GM21529 (cell line): ENCODE results near the gene CACNA2D2.

Source experiments
- ATAC-seq: cut with Tn5 transposase; IDR thresholded peaks from one replicate; pipeline ENCODE4 v1.9.1; 2021; ENCODE audit not compliant: unreplicated experiment

CACNA2D2 gene

DNA sequence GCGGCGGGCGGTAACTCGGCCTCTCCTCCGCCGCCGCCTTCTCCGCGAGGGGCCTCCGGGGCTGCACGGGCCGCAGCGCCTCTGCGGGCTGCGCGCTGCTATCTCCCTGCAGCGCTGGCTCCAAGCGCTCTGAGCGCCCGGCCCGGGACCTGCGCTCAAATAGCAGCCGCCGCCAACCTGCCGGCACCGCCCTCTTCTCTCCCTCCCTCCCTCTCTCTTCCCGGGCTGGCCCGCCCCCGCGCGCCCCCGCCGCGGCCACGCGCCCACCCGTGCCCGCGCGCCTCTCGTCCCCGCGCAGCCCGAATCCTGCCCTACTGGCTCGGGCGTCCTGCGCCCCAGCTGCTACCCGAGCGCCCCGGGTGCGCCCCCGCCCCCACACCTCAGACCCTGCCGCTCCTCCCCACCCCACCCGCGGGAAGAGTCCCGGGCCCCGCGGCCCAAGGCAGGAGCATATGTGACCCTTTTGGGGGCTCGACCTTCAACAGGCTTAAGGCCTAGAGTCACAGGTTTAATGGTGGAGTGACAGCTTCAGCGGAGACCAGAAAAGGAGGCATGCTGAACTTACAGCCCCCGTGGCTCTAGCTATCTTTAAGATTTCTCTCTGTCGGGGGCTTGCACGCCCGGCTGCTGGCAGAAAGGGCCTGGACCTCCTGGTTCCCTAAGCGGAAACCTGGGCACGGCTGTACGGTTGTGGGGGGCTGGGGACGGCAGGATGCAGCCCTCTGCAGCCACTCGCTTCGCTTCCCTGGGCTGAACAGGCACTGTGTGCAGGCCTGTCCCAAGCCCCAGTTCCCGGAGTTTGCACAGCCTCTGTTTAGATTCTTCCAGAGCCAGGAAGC lies at the start of gene CACNA2D2:
Gene CACNA2D2, minus strand, starts transcription at position 131 of the 839 bp plus-strand sequence. CDS start 211 bp downstream, outside the sequence.
- ATAC-seq = no peak

DNA sequence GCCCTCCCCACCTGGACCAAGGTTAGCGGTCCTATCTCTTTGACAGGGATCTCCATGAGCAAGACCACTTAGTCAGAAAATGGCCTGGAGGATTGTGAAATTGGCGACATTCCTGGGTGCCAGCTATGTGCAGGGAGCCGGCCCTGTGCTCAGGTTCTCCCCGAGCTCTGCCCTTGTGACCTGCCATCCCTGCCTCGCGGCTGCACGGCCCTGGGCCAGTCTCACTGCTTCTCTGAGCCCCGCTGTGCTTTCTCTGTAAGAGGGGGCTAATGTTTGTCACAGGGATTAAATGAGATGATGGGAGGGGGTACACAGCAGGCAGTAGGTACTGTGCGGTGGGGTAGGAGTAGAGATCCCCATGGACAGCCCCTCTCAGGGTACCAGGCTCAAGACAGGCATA lies 49.2 kb upstream of the CACNA2D2 start:
- ATAC-seq = no peak

DNA sequence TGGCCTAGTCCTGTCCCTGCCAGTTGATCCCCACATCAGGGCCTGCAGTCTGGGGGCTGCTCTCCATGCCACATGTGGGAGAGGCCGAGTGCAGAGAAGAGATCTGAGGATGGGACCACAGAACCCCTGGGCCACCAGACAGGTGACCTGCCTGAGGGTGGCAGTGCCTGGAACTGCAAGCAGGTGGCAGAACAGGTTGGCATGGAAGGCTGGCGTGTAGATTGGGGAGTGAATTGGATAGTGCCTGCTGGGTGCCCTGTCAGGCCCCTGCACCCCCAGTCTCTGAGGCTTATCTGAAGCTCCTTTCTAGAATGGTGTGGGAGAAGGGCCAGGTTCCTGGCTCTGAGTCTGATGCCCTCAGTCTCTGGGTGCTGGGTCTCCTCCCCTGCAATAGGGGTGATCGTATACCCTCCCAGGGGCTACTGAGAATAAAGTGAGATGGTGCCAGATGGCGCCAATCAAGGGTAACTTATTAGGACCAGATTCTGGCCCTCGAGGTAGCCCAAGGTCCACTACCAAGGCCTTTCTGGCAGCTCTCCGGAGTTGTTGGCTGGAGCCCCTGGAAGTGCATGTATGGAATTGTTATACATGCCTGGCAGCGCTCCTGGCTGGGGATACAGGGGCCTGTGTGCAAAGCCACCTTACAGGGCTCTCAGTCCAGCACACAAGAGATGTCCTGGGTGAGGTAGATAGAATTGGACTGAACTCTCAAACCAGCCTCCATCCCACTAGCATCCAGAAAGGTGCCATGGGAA lies 48.4 kb upstream of the CACNA2D2 start:
- ATAC-seq = no peak

DNA sequence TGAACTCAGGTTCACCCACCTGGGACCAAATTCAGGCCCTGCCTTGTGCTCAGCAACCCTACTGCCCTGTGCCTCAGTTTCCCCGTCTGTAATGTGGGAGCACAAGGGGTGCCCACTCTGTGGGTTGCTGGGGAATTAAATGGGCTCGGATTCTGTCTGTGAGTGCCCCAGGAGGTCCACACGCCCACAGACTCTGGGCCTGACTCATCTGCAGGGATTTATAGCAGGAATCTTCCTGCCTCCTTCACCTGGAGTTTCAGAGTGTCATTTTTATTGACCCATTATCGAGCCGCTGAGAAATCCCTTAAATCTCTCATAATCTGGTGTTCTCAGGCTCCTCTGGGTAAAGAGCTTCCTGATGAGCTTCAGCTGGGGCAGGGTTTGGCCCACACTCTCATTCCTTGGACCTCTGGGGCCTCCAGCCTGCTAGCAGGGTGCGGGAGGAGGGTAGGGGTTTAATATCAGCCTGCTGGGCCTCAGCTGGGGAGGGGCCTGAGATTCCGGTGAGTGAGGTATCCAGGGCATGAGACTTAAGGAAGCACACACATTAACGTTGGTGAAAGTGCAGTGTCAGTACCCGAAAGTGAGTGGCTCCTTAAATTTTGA lies 47.7 kb upstream of the CACNA2D2 start:
- no peak for ATAC-seq

DNA sequence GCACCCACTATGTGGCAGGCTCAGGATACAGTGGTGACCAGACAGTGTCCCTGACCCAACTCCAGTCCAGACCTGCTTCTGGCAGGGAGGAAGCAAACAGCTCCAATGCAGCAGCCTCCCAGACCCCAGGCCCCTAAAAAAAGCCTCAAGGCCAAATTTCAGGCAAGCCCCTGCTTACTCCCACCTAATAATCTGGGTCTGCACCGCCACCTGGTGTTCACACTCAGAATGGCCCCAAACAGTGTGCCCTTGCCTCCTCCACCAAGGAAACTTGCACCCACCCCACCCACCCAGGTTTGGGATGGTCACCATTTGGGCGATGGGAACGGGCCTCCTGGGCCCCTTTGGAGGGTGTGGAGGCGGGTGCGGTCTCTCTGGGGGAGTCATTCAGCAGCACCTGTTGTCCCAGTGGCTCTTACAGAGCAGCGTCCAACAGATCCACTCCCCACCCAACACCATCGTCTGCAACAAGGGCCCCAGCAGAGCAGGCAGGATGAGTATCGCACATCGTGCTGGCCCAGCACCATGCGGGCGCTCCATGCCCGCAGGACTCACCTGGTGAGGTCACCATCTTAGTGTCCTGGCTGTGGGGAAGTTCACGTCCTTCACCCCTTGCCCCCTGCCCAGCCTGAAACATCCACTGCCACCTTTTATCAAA lies 46.8 kb upstream of the CACNA2D2 start:
- ATAC-seq = no peak

DNA sequence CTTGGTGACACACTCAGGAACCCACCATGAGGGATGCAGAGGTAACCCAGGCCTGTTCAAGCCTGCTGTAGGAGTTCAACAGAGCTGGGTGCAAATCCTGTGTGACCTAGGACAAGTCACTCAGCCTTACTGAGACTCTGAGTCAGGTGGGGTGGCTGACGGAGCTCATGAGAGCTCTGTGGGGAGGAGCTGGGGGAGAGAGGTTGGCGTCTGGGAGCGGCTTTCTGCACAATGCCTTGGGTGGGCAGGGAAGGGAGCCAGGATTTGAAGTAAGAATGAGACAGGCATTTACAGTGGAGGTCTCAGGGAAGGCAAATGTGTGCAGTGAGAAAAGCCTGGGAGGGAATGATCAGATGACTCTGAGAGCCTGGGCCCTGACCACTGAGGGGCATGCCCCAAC lies 45.8 kb upstream of the CACNA2D2 start:
- ATAC-seq = no peak

DNA sequence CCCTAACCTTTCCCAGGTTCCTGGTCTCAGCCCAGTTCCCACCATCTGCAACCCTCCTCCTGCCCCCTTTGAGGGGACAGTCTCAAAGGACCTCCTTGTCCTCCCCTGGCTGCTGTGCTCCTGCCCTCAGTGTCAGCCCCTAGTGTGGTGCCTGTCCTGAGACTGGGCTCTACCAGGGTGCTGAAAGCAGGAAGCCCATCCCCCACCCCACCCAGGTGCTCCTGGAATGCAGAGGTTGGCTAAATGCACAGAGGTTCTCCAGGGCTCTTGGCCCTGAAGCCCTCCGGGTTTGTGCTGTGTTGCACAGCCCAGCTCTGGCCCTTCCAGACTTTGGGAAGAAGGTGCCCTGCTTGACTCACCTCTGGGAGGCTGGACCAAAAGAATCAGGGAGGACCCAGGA lies 42.3 kb upstream of the CACNA2D2 start:
- no peak for ATAC-seq

DNA sequence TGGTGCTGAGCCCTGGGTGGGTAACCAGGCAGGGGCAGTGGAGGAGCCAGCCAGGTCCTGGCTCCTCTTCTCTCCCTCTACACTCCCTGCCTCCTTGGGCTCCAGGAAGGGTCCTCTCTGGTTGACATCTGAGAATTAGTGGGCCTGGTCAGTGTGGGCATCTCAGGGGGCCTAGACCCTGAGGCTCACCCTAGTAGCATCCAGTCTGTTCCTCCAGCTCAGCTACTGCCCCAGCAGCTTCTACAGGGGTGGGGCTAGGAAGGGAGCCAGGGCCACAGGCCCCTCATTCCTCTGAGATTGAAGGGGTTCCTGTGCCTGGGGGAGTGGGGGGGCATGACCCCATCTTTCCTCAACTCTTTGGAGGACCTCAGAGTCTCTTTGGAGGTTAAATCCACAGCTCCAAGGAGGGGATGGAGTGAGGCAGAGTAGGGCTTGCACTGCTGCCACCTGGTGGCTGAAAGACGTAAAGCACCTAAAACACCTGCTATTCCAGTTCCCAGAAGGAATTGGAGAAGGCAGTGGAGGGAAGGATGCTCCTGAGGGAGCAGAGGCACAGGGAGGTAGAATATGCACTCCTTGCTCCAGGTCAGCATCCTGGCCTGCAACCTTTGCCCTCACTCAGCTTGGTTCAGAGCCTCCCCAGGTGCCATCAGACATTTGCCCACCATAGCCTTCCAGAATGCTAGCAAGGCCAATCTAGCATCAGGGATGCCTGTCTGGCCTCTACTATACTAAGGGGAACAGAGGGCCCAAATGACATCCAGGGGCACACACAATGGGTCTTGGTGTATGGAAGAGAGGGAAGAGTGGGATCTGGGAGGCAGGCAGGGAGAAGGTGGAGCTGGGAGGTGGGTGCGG lies 39.0 kb upstream of the CACNA2D2 start:
- no peak for ATAC-seq

DNA sequence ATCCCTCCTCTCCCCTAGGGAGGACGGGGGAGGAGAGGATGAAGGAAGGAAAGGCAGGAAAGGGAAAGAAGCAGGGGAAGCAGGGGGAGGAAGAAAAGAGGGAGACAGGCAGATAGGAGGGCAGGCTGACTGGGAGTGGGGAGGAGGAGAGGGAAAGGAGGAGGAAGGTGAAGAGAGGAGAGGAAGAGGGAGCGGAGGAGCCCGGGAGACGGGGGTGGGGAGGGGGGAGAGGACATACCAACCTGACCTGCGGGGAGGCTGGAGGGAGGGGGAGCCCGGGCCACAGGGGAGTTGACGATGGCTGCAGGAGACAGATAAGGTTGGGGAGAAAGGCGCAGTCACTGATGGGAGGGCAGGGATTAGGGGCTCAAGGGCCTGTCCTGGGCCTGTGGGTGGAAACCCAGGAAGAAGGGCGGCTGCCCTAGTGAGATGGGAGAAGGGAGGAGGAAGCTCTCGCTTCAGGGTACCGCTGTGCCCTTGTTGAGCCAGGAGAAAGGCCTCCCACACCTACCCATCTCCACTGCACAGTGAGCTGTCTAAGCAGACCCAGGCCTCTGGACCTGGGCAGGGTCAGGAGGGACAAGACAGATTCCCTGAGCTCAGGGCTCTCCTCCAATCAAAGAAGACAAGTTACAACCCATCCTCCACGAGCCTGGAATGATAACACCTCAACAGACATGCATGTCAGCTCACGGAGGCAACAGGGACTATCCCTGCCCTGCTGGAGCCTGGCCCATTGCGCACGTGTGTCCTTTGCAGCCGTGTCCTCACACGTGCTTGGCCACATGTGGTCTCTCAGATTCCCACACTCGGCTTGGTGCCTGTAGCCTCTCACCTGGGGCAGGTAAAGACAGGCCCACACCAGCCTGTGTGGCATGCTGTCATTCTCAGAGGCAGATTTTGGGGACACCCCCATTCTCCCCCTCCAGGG lies 36.2 kb upstream of the CACNA2D2 start:
- ATAC-seq = no peak

DNA sequence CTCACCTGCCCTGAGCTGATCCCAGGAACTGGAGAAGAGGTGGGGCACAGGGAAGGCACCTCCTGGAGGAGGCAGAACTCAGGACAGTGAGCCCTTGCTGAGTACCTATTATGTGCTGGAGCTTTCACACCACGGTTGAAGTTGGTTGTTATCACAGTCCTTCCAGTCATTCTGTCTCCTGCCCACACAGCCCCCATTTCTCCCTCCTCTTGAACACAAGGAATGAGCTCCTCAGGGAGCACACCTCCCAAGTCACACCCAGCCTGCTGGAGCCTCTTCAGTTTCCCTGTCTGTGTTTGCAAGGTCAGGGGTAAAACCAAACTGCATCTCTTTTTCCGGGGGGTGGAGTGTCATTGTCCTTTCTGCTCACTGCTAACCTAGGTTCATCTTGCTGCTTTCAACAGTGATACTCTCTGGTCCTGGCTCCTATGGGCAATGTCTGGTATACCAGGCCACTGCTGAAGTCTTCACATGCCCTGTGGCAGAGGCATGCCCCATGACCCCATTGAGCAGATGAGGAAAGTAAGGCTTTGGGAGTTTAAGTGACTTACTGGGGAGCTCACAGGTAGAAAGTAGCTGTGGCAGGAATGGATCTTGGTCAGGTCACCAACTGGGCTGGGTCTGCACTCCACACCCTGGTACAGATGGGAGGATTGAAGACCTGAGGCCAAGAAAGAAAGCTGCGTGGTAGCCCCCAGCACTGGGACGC lies 34.1 kb upstream of the CACNA2D2 start:
- no peak for ATAC-seq

DNA sequence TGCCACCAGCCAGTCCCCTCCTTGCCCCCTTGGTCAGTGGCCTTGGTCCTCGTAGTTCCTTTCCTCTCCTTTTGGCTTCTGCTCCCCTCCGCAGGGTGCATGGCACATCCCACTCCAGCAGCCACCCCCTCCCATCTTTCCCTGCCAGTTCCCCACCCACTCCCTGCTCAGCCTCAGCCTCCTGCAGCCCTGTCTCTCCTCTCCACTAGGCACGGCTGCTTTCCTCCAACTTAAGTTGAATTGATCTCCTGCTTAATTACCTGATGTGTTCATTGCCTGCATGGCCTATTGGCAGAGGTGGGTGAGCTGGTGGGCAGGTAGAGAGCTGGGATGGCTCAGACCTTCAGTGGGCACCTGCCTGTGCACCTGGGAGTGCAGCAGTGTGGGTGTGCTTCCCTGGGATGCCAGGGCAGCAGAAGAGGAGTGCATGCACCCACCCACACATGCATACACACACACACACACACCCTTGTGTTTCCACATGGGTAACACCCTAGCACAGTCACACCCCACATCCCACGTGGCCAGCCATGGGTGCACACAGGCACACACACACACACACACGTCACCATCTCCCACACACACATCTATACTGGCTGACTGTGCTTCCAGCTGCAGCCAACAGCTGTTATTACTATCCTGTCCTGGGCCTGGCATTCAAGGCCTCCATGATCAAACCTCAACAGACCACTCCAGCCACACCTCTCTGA lies 33.2 kb upstream of the CACNA2D2 start:
- no peak for ATAC-seq

DNA sequence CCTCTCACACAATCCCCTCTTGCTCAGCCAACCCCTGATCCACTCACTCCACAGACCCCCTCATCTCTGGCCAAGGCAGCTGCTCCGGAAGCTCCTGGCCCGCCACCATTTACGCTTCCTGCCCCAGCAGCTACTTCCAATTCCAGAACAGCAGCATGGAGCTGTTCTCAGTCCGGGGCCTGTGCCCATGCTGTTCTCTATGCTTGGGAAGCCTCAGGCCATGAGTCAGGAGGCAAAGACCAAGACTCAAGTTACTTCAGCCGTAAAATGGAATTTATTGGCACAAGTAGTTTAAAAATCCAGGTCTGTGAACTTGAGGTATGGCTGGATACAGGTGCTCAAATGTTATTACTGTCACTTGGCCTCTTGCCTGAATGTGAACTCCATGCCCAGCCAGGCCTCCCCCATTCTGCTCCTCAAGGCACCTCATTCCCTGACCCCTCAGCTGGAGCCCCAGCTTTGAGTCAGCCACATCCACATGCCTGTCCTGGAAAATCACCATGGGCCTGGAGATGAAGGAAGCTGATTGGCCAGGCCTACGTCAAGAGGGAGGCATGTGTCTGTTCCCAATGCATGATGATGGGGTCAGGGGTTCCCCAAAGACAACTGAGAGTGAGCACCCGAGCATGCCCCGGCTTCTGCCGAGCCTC lies 31.4 kb upstream of the CACNA2D2 start:
- ATAC-seq = no peak

DNA sequence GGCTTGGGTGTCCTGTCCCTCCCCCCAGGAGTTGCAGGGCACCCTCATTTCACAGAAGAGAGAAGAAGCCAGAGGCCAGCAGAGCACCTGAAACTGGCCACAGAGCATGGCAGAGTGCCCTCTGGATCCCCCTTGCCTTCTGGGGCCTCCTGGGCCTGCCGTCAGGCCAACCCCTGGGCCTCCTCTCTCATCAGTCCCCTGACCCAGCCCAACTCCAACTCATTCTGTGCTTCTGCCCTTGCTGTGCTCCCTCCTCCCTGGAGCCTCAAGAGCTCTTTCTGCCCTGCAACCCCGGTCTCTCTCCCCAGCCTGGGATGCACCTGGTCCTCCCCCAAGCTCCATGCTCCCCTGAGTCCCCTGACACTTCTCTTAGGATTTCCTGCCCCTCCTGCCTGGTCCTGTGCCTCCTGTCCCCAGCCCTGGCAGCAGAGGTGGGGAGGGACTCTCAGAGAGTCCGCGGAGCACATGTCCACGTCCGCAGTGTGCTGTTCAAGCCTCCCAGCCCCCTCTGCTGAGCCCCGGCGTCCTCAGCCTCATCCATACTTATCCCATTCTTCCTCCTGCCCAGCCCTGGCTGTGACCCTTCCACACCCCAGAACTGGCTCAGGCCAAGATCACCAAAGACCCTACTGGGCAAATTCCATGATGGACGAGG lies 30.5 kb upstream of the CACNA2D2 start:
- ATAC-seq = no peak

DNA sequence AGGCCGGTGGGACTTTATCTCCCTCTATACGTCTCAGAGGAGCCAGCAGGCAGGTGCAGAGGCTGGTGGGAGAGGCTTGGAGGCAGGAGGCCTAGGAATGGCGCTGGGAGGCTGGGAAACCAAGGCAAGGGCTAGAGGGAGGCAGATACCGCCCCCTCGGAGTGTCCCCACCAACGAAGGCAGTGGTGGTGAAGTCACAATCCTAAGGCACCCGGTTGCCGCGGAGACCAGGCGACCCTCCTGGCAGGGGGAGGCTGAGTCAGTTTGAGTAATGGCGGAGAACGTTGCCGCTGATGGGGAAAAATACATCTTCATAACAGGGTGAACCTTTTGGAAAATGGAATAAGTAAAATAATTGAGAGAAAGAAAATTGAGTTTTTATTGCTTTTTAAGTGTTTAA lies 29.9 kb upstream of the CACNA2D2 start:
- no peak for ATAC-seq

DNA sequence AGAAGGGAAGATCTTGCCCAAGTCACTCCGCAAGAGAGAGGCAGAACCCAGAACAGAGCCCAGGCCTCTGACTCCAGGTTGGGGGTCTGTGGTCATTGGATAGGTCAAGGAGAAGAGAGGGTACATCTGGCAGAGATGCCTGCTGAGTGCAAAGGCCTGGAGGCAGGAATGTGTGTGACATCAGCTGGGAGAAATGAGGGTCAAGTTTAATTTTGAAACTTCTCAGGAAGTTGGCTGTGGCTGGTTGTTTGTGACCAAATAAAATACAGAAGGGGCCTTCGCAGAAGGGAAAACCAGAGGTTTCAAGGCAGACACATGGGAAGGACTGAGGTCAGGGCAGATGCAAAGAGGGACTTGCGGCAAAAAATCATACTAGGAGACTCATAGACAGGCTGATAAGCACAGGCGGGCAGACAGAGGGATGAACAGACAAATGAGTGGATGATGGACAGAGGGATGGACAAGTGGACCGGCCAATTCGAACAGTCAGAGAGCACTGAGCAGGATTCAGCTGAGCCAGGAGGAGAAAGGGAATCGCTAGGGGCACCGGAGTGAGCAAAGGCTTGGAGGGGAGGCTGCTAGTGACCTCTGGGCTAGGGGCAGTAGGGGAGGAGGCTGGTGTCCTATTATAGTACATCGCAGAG lies 28.8 kb upstream of the CACNA2D2 start:
- no peak for ATAC-seq

DNA sequence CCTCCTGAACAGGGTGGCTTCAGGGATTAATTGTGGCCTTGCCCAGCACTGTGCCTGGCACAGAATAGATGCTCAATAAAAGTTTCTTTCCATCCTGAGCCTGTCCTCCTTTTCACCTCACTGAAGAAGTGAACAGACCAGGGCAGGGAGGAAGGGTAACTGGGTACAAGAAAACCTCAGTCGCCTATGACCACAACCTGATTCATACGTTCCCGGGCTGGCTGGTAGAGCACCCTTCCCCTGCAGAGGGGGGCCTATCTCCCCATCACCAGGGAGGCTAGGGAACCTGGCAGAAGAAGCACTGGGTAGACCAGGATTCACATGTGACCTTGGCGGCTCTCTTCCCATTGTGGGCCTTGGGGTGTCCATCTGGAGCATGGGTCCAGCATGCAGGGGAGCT lies 27.8 kb upstream of the CACNA2D2 start:
- no peak for ATAC-seq
